Chondrocyte (in vitro differentiated cells): ENCODE data around the gene IGFLR1. TPM values are rescaled to one million over a fixed set of nuclear protein-coding genes. Genes with fewer than 3 reads are reported as not detected.

Source experiments
- DNase-seq: peaks from one replicate; pipeline ENCODE4 v3.0.0; 2021; ENCODE audit warnings: mixed read lengths, low spot score
- H3K27ac Mint-ChIP-seq: one replicate; pipeline ENCODE4 v1.8.0; 2021; ENCODE audit warnings: mild to moderate bottlenecking, moderate library complexity, mixed read lengths; ENCODE audit not compliant: unreplicated experiment
- H3K27me3 Mint-ChIP-seq: 2 replicates; pipeline ENCODE4 v1.8.0; 2021; ENCODE audit warnings: low read depth, mixed read lengths
- H3K36me3 Mint-ChIP-seq: 2 replicates; pipeline ENCODE4 v1.8.0; 2021; ENCODE audit warnings: low read depth, mixed read lengths
- H3K4me1 Mint-ChIP-seq: 2 replicates; pipeline ENCODE4 v1.8.0; 2021; ENCODE audit warnings: low read depth, mild to moderate bottlenecking, mixed read lengths
- H3K4me3 Mint-ChIP-seq: one replicate; pipeline ENCODE4 v1.8.0; 2021; ENCODE audit warnings: mild to moderate bottlenecking, moderate library complexity, mixed read lengths; ENCODE audit not compliant: unreplicated experiment
- H3K9me3 Mint-ChIP-seq: 2 replicates; pipeline ENCODE4 v1.8.0; 2021; ENCODE audit warnings: low read depth, mixed read lengths
- total RNA-seq: library from RNA; stranded (reverse); gene quantifications from 3 replicates; pipeline ENCODE4 v1.2.1, GENCODE V29; 2021
- TF ChIP-seq, protein P1 (sequence below): fragments of 200-600 bp; sonication (generic); IDR thresholded peaks from 2 replicates; pipeline ENCODE4 v1.5.0; 2021; ENCODE audit warnings: antibody characterized with exemption, mild to moderate bottlenecking, moderate library complexity

Gene IGFLR1
- total RNA-seq, 1 donor from 2014 or later, result 0.99 TPM

DNA sequence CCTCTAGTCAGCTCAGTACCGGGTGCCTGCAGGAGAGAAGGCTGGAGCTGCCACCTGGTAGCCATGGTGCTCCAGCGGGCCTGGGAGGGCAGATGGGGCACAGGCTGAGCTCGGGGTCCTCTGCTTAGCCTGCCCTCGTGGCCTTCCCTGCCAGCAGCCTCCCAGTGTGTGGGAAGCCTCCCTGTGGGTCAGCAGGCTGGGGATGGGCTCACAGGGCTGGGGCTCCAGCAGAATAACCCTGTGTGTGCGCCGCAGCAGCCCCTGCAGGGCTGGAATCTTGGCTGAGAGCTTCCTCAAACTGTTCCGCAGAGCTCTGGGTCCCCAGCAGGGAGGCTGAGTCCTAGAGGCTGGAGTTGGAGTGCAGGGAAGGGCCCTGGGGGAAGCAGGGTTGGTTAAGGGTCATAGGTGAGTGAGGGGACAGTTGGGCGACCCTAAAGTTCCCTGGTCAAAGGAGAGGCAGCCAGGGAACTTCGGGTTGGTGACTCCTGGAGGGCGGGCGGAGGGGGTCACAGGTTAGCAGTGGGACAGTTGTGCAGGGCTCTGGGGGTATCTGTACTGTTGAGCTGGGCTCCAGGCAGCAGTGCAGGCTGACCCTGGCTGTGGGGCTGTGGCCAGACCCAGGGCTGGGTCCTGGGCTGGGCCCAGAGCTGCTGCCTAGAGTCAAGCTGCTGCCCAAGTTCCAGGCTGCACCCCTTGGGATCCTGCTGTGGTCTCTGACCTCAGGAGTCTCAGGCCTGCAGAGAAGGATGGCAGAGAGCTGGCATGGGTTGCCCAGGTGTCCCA is 47.1 kb upstream of the IGFLR1 start:
- H3K9me3 Mint-ChIP-seq, result no peaks in the 10 kb centered on the region
- TF ChIP-seq, protein P1, sequence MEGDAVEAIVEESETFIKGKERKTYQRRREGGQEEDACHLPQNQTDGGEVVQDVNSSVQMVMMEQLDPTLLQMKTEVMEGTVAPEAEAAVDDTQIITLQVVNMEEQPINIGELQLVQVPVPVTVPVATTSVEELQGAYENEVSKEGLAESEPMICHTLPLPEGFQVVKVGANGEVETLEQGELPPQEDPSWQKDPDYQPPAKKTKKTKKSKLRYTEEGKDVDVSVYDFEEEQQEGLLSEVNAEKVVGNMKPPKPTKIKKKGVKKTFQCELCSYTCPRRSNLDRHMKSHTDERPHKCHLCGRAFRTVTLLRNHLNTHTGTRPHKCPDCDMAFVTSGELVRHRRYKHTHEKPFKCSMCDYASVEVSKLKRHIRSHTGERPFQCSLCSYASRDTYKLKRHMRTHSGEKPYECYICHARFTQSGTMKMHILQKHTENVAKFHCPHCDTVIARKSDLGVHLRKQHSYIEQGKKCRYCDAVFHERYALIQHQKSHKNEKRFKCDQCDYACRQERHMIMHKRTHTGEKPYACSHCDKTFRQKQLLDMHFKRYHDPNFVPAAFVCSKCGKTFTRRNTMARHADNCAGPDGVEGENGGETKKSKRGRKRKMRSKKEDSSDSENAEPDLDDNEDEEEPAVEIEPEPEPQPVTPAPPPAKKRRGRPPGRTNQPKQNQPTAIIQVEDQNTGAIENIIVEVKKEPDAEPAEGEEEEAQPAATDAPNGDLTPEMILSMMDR, result no peak
- H3K4me3 Mint-ChIP-seq, result no peak overlapping the region
- no peak overlapping the region for H3K27ac Mint-ChIP-seq
- no peaks in the 10 kb centered on the region for H3K36me3 Mint-ChIP-seq
- H3K27me3 Mint-ChIP-seq, result peaks cover 2% of the 10 kb centered on the region
- DNase-seq, result no peak
- H3K4me1 Mint-ChIP-seq, result no peaks in the 10 kb centered on the region

DNA sequence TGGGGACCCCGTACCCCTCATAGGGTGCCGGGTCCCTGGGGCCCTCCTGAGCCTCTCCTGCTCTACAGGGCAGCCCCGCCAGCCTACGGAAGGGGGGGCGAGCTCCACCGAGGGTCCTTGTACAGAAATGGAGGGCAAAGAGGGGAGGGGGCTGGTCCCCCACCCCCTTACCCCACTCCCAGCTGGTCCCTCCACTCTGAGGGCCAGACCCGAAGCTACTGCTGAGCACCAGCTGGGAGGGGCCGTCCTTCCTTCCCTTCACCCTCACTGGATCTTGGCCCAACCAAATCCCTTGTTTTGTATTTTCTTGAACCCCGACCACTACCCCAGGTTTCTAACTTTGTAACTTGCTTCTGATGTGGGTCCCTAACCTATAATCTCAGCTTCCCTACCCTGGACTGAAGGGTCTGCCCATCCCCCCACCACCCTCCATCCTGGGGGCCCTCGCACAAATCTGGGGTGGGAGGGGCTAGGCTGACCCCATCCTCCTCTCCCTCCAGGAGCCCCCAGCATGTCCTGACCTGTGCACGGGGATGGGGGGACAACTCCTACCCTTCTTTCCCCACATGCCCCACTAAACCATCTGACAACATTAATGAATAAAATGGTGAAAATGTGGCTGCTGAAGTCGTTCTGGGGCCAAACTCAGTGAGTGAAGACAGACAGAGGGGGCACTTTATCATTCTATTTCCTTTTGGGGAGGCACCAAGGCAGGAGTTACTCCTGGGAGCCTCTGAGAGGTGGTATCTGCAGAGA is 46.1 kb upstream of the IGFLR1 start:
- H3K4me1 Mint-ChIP-seq, result no peaks in the 10 kb centered on the region
- no peaks in the 10 kb centered on the region for H3K27me3 Mint-ChIP-seq
- H3K4me3 Mint-ChIP-seq, result no peak overlapping the region
- no peak overlapping the region for H3K27ac Mint-ChIP-seq
- no peak for DNase-seq
- no peaks in the 10 kb centered on the region for H3K9me3 Mint-ChIP-seq
- H3K36me3 Mint-ChIP-seq, result no peaks in the 10 kb centered on the region
- TF ChIP-seq, protein P1, result no peak

DNA sequence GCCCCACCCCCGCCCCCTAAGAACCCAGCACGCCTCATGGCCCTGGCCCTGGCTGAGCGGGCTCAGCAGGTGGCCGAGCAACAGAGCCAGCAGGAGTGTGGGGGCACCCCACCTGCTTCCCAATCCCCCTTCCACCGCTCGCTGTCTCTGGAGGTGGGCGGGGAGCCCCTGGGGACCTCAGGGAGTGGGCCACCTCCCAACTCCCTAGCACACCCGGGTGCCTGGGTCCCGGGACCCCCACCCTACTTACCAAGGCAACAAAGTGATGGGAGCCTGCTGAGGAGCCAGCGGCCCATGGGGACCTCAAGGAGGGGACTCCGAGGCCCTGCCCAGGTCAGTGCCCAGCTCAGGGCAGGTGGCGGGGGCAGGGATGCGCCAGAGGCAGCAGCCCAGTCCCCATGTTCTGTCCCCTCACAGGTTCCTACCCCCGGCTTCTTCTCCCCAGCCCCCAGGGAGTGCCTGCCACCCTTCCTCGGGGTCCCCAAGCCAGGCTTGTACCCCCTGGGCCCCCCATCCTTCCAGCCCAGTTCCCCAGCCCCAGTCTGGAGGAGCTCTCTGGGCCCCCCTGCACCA is 45.1 kb upstream of the IGFLR1 start:
- Mint-ChIP-seq H3K27me3 (no peaks in the 10 kb centered on the region), H3K27ac (no peak overlapping the region), H3K4me3 (no peak overlapping the region), H3K9me3 (no peaks in the 10 kb centered on the region), H3K36me3 (peaks cover 1% of the 10 kb centered on the region), H3K4me1 (no peaks in the 10 kb centered on the region)
- TF ChIP-seq, protein P1, result no peak
- DNase-seq, result no peak

DNA sequence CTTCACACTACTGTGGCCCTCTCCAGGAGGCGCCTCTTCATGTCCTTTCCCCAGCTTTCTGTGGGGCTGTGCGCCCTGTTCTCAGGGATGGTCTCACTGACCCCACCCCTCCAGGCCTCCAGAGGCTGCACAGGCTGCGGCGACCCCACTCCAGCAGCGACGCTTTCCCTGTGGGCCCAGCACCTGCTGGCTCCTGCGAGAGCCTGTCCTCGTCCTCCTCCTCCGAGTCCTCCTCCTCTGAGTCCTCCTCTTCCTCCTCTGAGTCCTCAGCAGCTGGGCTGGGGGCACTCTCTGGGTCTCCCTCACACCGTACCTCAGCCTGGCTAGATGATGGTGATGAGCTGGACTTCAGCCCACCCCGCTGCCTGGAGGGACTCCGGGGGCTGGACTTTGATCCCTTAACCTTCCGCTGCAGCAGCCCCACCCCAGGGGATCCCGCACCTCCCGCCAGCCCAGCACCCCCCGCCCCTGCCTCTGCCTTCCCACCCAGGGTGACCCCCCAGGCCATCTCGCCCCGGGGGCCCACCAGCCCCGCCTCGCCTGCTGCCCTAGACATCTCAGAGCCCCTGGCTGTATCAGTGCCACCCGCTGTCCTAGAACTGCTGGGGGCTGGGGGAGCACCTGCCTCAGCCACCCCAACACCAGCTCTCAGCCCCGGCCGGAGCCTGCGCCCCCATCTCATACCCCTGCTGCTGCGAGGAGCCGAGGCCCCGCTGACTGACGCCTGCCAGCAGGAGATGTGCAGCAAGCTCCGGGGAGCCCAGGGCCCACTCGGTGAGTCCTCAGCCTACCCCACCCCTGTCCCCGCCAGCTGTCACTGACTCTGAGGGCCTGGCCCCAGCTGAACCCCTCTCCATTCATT is 44.3 kb upstream of the IGFLR1 start:
- peaks cover 1% of the 10 kb centered on the region for H3K36me3 Mint-ChIP-seq
- H3K4me3 Mint-ChIP-seq, result no peak overlapping the region
- TF ChIP-seq, protein P1, result no peak
- H3K27ac Mint-ChIP-seq, result no peak overlapping the region
- H3K4me1 Mint-ChIP-seq, result no peaks in the 10 kb centered on the region
- H3K9me3 Mint-ChIP-seq, result no peaks in the 10 kb centered on the region
- no peaks in the 10 kb centered on the region for H3K27me3 Mint-ChIP-seq
- DNase-seq, result peak; percentile 93

DNA sequence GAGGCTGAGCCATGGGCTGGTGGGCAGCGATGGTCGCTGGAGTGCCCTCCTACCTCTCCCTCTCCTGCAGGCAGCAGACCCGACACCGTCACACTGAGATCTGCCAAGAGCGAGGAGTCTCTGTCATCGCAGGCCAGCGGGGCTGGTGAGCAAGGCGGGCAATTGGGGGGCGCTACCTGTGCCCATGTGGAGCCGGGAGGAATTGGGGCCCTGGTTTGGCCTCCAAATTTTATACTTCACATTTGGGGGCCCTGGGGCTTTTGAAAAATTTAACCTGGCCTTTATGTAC is 43.0 kb upstream of the IGFLR1 start:
- Mint-ChIP-seq H3K36me3 (peaks cover 3% of the 10 kb centered on the region), H3K9me3 (no peaks in the 10 kb centered on the region), H3K27me3 (no peaks in the 10 kb centered on the region), H3K4me3 (no peak overlapping the region), H3K4me1 (no peaks in the 10 kb centered on the region), H3K27ac (no peak overlapping the region)
- no peak for DNase-seq
- TF ChIP-seq, protein P1, result no peak
